Islet of Langerhans (tissue), 1 donor: Measurements from ENCODE around the gene MAPK11.

ENCODE experiments used
- FAIRE-seq: peaks from one replicate; lab custom pipeline; 2011; peaks lifted over from hg19 to GRCh38; lab: Jason Lieb, UNC

Gene MAPK11

GRCh38 chr22:50260801-50261614, 9.2 kb downstream of the MAPK11 start:
- FAIRE-seq = no peak

GRCh38 chr22:50260434-50260800, 9.8 kb downstream of the MAPK11 start:
- FAIRE-seq = no peak

- no peak for FAIRE-seq
Measured at GRCh38 chr22:50259302-50259701, 10.9 kb downstream of the MAPK11 start.

- no peak for FAIRE-seq
Measured at GRCh38 chr22:50258361-50259292, 11.6 kb downstream of the MAPK11 start.

- FAIRE-seq = no peak
Measured at GRCh38 chr22:50257451-50258360, 12.5 kb downstream of the MAPK11 start.

- FAIRE-seq = no peak
Measured at GRCh38 chr22:50257041-50257440, 13.1 kb downstream of the MAPK11 start.

- no peak for FAIRE-seq
Measured at GRCh38 chr22:50256258-50256862, 13.8 kb downstream of the MAPK11 start.

- FAIRE-seq = no peak
Measured at GRCh38 chr22:50255607-50256006, 14.6 kb downstream of the MAPK11 start.

- no peak for FAIRE-seq
Measured at GRCh38 chr22:50255099-50255498, 15.1 kb downstream of the MAPK11 start.

- FAIRE-seq = no peak
Measured at GRCh38 chr22:50253941-50254340, 16.2 kb downstream of the MAPK11 start.

GRCh38 chr22:50253046-50253915, 16.9 kb downstream of the MAPK11 start:
- no peak for FAIRE-seq

GRCh38 chr22:50252082-50253045, 17.8 kb downstream of the MAPK11 start:
- no peak for FAIRE-seq

GRCh38 chr22:50251477-50252081, 18.6 kb downstream of the MAPK11 start:
- FAIRE-seq = no peak

- FAIRE-seq = no peak
Measured at GRCh38 chr22:50250555-50251476, 19.4 kb downstream of the MAPK11 start, which contains the start of gene HDAC10. HDAC10 (minus strand) TSS chr22:50251265; CDS start chr22:50251032, 233 bp downstream.

- no peak for FAIRE-seq
Measured at GRCh38 chr22:50250249-50250554, 20.0 kb downstream of the MAPK11 start.

- no peak for FAIRE-seq
Measured at GRCh38 chr22:50249341-50250248, 20.6 kb downstream of the MAPK11 start.
